Osteocyte (in vitro differentiated cells): ENCODE measurements around the gene DNMT3B. TPM values are rescaled to one million over a fixed set of nuclear protein-coding genes. Genes with fewer than 3 reads are reported as not detected.
"Not testable (repeated sequence)": the region's sequence is repeated elsewhere in the genome, so short reads cannot be mapped to it uniquely, and the experiment has no call there.

ENCODE experiments used
- DNase-seq: peaks from one replicate; pipeline ENCODE4 v3.0.0; 2021; ENCODE audit warnings: mixed read lengths; ENCODE audit not compliant: unreplicated experiment; ENCODE audit errors: extremely low spot score
- H3K27ac Mint-ChIP-seq: one replicate; pipeline ENCODE4 v1.8.0; 2021; ENCODE audit warnings: mild to moderate bottlenecking, mixed read lengths; ENCODE audit not compliant: unreplicated experiment
- H3K27me3 Mint-ChIP-seq: one replicate; pipeline ENCODE4 v1.8.0; 2021; ENCODE audit warnings: mixed read lengths; ENCODE audit not compliant: unreplicated experiment
- H3K36me3 Mint-ChIP-seq: one replicate; pipeline ENCODE4 v1.8.0; 2021; ENCODE audit warnings: mixed read lengths; ENCODE audit not compliant: unreplicated experiment
- H3K4me1 Mint-ChIP-seq: one replicate; pipeline ENCODE4 v1.8.0; 2021; ENCODE audit warnings: mixed read lengths; ENCODE audit not compliant: unreplicated experiment
- H3K4me3 Mint-ChIP-seq: one replicate; pipeline ENCODE4 v1.8.0; 2021; ENCODE audit warnings: mild to moderate bottlenecking, moderate library complexity, mixed read lengths; ENCODE audit not compliant: unreplicated experiment
- H3K9me3 Mint-ChIP-seq: one replicate; pipeline ENCODE4 v1.8.0; 2021; ENCODE audit warnings: mixed read lengths; ENCODE audit not compliant: unreplicated experiment
- total RNA-seq: library from RNA; stranded (reverse); gene quantifications from 2 replicates; pipeline ENCODE4 v1.2.1, GENCODE V29; 2021
- TF ChIP-seq, protein P1 (sequence below): fragments of 200-600 bp; sonication (generic); IDR thresholded peaks from 2 replicates; pipeline ENCODE4 v1.5.0; 2021; ENCODE audit warnings: antibody characterized with exemption, mild to moderate bottlenecking, moderate library complexity

The DNMT3B gene
- total RNA-seq, 1 donor from 2014 or later: 2.9 TPM

DNA sequence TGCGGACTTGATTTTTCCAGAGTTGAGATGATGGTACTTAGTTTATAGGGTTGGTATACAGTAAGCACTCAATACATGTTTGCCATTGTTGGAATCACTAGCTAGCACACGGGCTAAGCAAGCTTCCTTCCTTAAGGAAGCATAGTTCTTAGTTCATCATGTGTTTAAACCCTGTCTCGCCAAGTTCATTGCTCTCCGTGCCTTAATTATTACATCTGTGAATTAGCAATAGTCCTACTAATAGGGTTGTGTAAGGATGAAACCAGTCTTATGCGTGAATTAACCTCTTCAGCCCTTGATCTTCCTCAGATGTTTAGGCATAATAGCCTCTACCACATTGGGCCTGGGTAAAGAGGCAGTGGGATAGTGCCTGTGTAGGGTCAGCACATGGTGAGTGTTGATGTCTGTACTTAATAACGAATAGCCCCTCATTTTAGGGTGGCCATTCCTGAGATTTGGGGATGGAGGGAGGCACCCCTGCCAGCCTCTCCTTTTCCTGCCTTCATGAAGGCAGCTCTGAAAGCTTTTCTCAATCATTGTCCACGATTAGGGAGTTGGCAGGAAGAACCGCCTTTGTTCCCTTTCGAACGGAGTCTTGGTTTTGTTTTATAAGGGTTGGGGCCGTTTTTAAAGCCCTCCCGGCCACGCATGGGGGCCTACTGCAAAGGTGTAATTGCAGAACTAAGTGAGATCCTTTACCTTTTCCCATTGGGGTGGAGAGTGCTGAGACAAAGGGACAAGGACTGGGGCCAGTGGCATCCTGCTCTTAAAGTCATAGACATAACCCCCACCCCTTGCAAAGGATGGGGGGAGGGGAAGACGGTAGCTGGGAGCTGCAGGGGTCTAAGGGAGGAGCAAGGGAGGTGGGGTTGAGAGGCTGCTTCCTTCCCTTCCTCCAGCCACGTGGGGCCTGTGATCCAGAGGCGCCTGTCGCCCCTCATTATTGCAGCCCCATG, 2.1 kb downstream of the DNMT3B start:
- Mint-ChIP-seq H3K4me3 (peak overlapping the region; percentile 56), H3K9me3 (no peaks in the 10 kb centered on the region), H3K27me3 (no peaks in the 10 kb centered on the region), H3K27ac (no peak overlapping the region), H3K36me3 (peaks cover 2% of the 10 kb centered on the region), H3K4me1 (peaks cover 9% of the 10 kb centered on the region)
- DNase-seq: no peak
- TF ChIP-seq, protein P1, sequence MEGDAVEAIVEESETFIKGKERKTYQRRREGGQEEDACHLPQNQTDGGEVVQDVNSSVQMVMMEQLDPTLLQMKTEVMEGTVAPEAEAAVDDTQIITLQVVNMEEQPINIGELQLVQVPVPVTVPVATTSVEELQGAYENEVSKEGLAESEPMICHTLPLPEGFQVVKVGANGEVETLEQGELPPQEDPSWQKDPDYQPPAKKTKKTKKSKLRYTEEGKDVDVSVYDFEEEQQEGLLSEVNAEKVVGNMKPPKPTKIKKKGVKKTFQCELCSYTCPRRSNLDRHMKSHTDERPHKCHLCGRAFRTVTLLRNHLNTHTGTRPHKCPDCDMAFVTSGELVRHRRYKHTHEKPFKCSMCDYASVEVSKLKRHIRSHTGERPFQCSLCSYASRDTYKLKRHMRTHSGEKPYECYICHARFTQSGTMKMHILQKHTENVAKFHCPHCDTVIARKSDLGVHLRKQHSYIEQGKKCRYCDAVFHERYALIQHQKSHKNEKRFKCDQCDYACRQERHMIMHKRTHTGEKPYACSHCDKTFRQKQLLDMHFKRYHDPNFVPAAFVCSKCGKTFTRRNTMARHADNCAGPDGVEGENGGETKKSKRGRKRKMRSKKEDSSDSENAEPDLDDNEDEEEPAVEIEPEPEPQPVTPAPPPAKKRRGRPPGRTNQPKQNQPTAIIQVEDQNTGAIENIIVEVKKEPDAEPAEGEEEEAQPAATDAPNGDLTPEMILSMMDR: no peak

DNA sequence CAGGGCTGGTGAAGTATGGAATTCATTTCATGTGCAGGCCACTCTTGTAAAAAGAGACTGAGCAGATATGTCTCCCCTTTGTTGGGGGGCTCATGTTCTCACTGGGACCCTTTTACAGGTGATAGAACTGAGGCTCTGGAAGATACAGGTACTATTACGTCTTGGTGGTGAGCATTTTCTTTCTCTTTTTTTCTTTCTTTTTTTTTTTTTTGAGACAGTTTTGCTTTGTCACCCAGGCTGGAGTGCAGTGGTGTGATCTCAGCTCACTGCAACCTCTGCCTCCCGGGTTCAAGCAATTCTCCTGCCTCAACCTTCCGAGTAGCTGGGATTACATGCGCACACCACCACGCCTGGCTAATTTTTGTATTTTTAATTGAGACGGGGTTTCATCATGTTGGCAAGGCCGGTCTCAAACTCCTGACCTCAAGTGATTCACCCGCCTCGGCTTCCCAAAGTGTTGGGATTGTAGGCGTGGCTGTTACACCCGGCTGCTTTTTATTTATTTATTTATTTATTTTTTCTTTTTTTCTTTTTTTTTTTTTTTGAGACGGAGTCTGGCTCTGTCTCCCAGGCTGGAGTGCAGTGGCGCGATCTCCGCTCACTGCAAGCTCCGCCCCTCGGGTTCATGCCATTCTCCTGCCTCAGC, 3.2 kb downstream of the DNMT3B start:
- DNase-seq, H3K9me3 Mint-ChIP-seq, H3K36me3 Mint-ChIP-seq, H3K4me1 Mint-ChIP-seq, H3K27ac Mint-ChIP-seq, H3K4me3 Mint-ChIP-seq, H3K27me3 Mint-ChIP-seq: not testable (repeated sequence)

DNA sequence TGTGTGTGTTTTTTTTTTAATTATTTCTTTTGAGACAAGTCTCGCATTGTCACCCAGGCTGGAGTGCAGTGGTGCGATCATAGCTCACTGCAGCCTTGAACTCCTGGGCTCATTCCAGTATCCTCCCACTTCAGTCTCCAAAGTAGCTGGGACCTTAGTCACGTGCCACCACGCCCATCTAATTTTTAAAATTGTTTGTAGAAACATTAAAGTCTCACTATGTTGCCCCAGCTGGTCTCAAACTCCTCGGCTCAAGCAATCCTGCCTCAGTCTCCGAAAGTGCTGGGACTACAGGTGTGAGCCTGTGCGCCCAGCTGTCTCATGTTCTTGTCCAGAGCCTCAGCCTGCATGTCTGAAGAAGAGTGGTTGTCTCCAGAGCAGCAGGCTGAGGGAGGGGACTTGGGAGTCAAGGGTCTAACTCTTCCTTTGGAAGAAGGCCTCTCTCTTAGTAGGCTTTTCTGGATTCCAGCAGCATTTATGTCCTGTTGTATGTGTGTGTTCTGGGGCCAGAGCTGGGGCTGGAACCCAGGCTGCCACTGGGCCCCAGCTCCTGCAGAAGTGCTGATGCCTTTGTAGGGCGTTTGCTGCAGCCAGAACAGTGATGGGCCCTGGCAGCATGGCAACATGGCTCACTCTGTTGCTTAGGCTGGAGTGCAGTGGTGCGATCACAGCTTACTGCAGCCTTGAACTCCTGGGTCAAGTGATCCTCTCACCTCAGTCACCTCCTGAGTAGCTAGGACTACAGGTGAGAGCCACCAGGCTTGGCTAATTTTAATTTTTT, 5.4 kb downstream of the DNMT3B start:
- peaks cover 2% of the 10 kb centered on the region for H3K36me3 Mint-ChIP-seq
- no peak overlapping the region for H3K27ac Mint-ChIP-seq
- no peaks in the 10 kb centered on the region for H3K9me3 Mint-ChIP-seq
- no peaks in the 10 kb centered on the region for H3K27me3 Mint-ChIP-seq
- TF ChIP-seq, protein P1: no peak
- H3K4me1 Mint-ChIP-seq: peaks cover 9% of the 10 kb centered on the region
- DNase-seq: no peak
- H3K4me3 Mint-ChIP-seq: no peak overlapping the region

DNA sequence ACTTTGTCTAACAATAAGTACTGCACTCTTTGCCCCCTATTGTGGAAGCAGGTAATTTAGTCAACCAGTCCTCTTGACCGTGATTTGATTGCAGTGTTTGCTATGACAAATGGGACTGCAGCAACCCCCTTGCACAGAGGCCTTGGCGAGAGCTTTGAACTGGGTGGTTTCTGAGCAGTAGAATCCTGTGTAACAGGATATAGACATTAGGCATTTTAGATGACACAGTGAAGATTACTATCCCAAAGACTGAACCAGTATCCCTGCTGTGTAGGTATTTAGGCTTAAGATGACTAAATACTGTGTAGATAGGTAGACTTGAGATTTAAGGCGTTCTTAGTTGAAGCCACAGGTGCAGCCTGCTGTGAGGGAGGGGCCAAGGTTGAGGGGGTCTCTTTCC, 9.9 kb downstream of the DNMT3B start:
- Mint-ChIP-seq H3K36me3 (peaks cover 2% of the 10 kb centered on the region), H3K27me3 (no peaks in the 10 kb centered on the region), H3K9me3 (no peaks in the 10 kb centered on the region), H3K4me3 (no peak overlapping the region), H3K4me1 (peaks cover 20% of the 10 kb centered on the region), H3K27ac (no peak overlapping the region)
- TF ChIP-seq, protein P1: no peak
- DNase-seq: no peak

DNA sequence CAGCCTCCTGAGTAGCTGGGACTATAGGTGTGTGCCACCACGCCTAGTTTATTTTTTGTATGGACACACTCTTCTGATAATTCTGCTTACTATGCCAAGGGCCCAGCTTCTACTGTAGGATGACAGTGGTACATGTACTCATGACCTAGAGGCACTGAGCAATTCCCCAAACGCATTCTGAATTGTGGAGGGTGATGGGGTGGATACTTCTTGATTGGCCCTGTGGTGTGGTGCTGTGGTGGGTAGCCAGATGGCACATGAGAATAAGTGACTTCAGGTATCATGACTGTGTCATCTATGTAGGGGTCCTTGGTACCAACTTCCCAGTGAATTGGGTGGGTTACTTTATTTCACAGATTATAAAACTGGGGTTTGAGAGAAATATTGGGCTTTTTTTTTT, 11.0 kb downstream of the DNMT3B start:
- Mint-ChIP-seq H3K4me3 (no peak overlapping the region), H3K9me3 (no peaks in the 10 kb centered on the region), H3K27ac (no peak overlapping the region), H3K36me3 (no peaks in the 10 kb centered on the region), H3K27me3 (no peaks in the 10 kb centered on the region), H3K4me1 (peaks cover 27% of the 10 kb centered on the region)
- no peak for DNase-seq
- TF ChIP-seq, protein P1: no peak
